Fibroblast of the aortic adventitia (primary cell): ENCODE data around the gene KCNJ10. TPM values are rescaled to one million over a fixed set of nuclear protein-coding genes. Genes with fewer than 3 reads are reported as not detected.

Experiments
- DNase-seq: peaks from one replicate; pipeline ENCODE4 v3.0.0-alpha.2; 2010; ENCODE audit warnings: low read depth
- H3K4me3 ChIP-seq: 2 replicates; pipeline ENCODE4 v1.5.1; 2011; ENCODE audit warnings: low read depth, mild to moderate bottlenecking, control low read depth, low read length, moderate library complexity
- total RNA-seq: library from RNA; depleted of rRNA; stranded (reverse); fragments of >200 nt; gene quantifications from 2 replicates; pipeline ENCODE4 v1.2.3, GENCODE V29; 2012; ENCODE audit warnings: low replicate concordance
- TF ChIP-seq, protein P1 (sequence below): IDR thresholded peaks from 2 replicates; pipeline ENCODE4 v1.5.1; 2011; ENCODE audit warnings: mild to moderate bottlenecking, low read length, control low read depth, inconsistent platforms; ENCODE audit not compliant: insufficient read depth

Gene KCNJ10
- total RNA-seq, 1 donor, result not detected

- TF ChIP-seq, protein P1, sequence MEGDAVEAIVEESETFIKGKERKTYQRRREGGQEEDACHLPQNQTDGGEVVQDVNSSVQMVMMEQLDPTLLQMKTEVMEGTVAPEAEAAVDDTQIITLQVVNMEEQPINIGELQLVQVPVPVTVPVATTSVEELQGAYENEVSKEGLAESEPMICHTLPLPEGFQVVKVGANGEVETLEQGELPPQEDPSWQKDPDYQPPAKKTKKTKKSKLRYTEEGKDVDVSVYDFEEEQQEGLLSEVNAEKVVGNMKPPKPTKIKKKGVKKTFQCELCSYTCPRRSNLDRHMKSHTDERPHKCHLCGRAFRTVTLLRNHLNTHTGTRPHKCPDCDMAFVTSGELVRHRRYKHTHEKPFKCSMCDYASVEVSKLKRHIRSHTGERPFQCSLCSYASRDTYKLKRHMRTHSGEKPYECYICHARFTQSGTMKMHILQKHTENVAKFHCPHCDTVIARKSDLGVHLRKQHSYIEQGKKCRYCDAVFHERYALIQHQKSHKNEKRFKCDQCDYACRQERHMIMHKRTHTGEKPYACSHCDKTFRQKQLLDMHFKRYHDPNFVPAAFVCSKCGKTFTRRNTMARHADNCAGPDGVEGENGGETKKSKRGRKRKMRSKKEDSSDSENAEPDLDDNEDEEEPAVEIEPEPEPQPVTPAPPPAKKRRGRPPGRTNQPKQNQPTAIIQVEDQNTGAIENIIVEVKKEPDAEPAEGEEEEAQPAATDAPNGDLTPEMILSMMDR, result no peak
- H3K4me3 ChIP-seq, result no peak overlapping the region
- no peak for DNase-seq
These were observed 88.5 kb downstream of the KCNJ10 start for GRCh38 chr1:159981351-159982055.

DNA sequence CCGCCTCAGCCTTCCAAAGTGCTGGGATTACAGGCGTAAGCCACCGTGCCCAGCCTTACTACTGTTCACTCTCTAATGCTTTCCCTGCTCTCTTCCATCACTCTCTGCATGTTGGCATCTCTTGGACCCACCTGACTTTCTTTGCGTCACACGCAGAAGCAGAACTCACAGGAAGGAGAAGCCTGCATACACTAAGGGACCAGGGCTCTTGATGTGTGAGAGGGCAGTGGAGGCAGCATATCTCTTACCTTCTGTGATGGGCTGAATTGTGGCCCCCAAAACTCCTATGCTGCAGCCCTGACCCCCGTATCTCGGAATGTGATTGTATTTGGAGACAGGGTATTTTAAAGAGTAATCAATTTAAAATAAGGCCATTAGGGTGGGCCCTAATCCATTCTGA is 89.2 kb downstream of the KCNJ10 start:
- no peak overlapping the region for H3K4me3 ChIP-seq
- DNase-seq, result no peak

GRCh38 chr1:159980076-159980475 is 89.9 kb downstream of the KCNJ10 start:
- H3K4me3 ChIP-seq, result no peak overlapping the region
- TF ChIP-seq, protein P1, result no peak
- no peak for DNase-seq

More for the DNA sequence above, 89.2 kb downstream of the KCNJ10 start:
- TF ChIP-seq, protein P1, result no peak

DNA sequence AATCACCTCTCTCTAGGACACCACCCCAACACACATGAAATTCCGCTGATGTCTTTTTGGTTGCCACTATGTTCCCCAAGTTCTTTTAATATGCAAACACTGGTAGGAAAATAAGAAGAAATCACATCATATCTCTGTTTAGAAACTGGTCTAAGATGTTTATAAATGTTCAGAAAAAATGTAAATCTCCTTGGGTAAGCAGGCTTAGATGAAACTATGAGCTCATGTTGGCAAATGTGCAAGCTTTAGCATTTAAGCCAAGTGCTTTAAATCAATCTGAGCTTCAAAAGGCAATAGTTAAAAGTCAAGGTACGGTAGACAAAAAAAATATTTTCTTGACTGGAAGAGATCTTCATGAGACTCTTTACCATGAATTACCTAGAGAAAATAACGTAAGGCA is 90.7 kb downstream of the KCNJ10 start:
- TF ChIP-seq, protein P1, result no peak
- no peak overlapping the region for H3K4me3 ChIP-seq
- DNase-seq, result no peak

- no peak overlapping the region for H3K4me3 ChIP-seq
- TF ChIP-seq, protein P1, result no peak
- DNase-seq, result no peak
These were observed 91.9 kb downstream of the KCNJ10 start for GRCh38 chr1:159978107-159978398.

DNA sequence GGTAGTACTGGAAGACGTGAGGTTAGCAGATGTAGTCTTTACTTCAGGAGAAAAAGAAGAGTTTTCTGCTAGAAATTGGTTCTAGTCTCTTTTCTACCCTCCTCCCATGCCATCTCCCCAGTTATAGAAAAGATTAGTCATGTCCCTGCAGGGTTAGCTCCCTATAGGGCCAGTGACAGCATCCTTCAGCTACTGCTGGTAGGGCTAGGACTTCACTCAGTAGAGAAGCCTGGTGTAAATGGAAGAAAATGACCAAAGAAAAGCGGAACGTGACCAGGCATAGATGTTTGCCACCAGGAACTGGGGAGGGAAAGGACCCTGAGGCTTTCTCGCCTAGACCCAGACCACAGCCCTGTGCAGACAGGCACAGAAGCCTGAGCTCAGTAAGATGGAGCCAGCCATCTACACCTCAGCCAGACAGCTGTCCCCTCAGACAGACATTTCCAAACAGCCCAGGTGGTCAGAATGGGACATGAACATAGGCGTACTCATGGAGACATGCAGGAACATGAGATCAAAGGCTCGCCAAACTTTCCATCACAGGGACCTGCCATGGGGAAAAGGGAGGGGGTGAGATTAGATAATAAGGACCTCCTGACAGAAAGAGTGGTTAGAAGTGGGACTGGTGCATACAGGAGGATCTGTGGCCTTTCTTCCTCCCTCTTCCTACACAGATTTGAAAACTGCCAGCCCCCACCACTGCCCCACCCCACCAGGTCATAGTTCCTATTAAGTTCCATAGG is 92.4 kb downstream of the KCNJ10 start:
- no peak overlapping the region for H3K4me3 ChIP-seq
- TF ChIP-seq, protein P1, result no peak
- DNase-seq, result no peak
